ENCODE measurements around the gene SPEF1. TPM values are rescaled to one million over a fixed set of nuclear protein-coding genes. Genes with fewer than 3 reads are reported as not detected.

The SPEF1 gene
- total and polyA plus RNA-seq, 12 donors, result 0.07 to 0.47 (median 0.23) TPM; not detected in 4

GRCh38 chr20:3801846-3802245 lies 20.6 kb upstream of the SPEF1 start:
- TF ChIP-seq CTCF (IDR thresholded peaks at IDR 0.05), result no peak
- WGBS, 2 donors, result 95% methylated on average over 13 of the region's 13 CpGs
- ATAC-seq (no peak), DNase-seq (no peak)
- Histone ChIP-seq H3K27ac (no peak overlapping the region), H3K9me3 (no peaks in the 10 kb centered on the region), H3K36me3 (peaks cover 0 to 77% (median 20%) of the 10 kb centered on the region in 9 donors), H3K4me3 (no peak overlapping the region), H3K27me3 (no peaks in the 10 kb centered on the region), H3K4me1 (peaks cover 0 to 58% (median 24%) of the 10 kb centered on the region in 9 donors)
- intact Hi-C loops (cut with DNase I), result no loop called here

- DNase-seq, result no peak
- Histone ChIP-seq H3K4me3 (no peak overlapping the region), H3K9me3 (no peaks in the 10 kb centered on the region), H3K4me1 (peaks cover 0 to 57% (median 24%) of the 10 kb centered on the region in 9 donors), H3K27ac (peak overlapping the region in 1 of 10 donors; percentile 97), H3K36me3 (peaks cover 0 to 76% (median 20%) of the 10 kb centered on the region in 9 donors), H3K27me3 (no peaks in the 10 kb centered on the region)
- 95 to 98% methylated on average over 4 of the region's 4 CpGs for WGBS, 2 donors
- TF ChIP-seq CTCF (IDR thresholded peaks at IDR 0.05), result no peak
- intact Hi-C loops (cut with DNase I), result no loop called here
- no peak for ATAC-seq
Measured at GRCh38 chr20:3801299-3801698, 20.1 kb upstream of the SPEF1 start.

GRCh38 chr20:3800878-3801260 lies 19.6 kb upstream of the SPEF1 start:
- DNase-seq (no peak), ATAC-seq (no peak)
- Histone ChIP-seq H3K27ac (peak overlapping the region in 1 of 10 donors; percentile 97), H3K4me3 (no peak overlapping the region), H3K4me1 (peaks cover 0 to 54% (median 20%) of the 10 kb centered on the region in 9 donors), H3K9me3 (no peaks in the 10 kb centered on the region), H3K36me3 (peaks cover 0 to 74% (median 20%) of the 10 kb centered on the region in 9 donors), H3K27me3 (no peaks in the 10 kb centered on the region)
- WGBS, 2 donors, result 91 to 95% methylated on average over 8 of the region's 8 CpGs
- intact Hi-C loops (cut with DNase I), result no loop called here
- TF ChIP-seq CTCF (IDR thresholded peaks at IDR 0.05), result no peak

GRCh38 chr20:3800256-3800877 lies 19.1 kb upstream of the SPEF1 start:
- ATAC-seq (no peak), DNase-seq (no peak)
- no peak overlapping the region for H3K4me3 ChIP-seq
- no peaks in the 10 kb centered on the region for H3K27me3 ChIP-seq
- TF ChIP-seq CTCF (IDR thresholded peaks at IDR 0.05), result no peak
- peaks cover 0 to 54% (median 20%) of the 10 kb centered on the region in 9 donors for H3K4me1 ChIP-seq
- WGBS, 2 donors, result 93 to 94% methylated on average over 18 of the region's 18 CpGs
- H3K9me3 ChIP-seq, result no peaks in the 10 kb centered on the region
- H3K36me3 ChIP-seq, result peaks cover 0 to 74% (median 20%) of the 10 kb centered on the region in 9 donors
- H3K27ac ChIP-seq, result peak overlapping the region in 1 of 10 donors; percentile 97
- intact Hi-C loops (cut with DNase I), result no loop called here

All from heart right ventricle (tissue), 16 donors.